HepG2 (cell line): ENCODE measurements around the gene BMP6.

Experiments used
- ARID2 ChIP-seq: sonication (generic); formaldehyde crosslinking; IDR thresholded peaks from 2 replicates; pipeline ENCODE4 v1.8.1; 2022; ENCODE audit warnings: mild to moderate bottlenecking, missing genetic modification reagents, borderline replicate concordance
- ARNT2 ChIP-seq: sonication (generic); formaldehyde crosslinking; IDR thresholded peaks from 2 replicates; pipeline ENCODE4 v1.8.0; 2022; ENCODE audit warnings: mild to moderate bottlenecking, low read depth, missing genetic modification reagents, moderate library complexity
- ATF6 ChIP-seq: sonication (generic); formaldehyde crosslinking; conservative IDR thresholded peaks from 2 replicates; pipeline ENCODE4 v1.4.0; 2020; ENCODE audit warnings: missing genetic modification reagents
- BCL3 ChIP-seq: sonication (generic); formaldehyde crosslinking; IDR thresholded peaks from 2 replicates; pipeline ENCODE4 v1.5.1; 2020; ENCODE audit warnings: mild to moderate bottlenecking, missing genetic modification reagents, moderate library complexity
- EP300 ChIP-seq, 3 experiments: sonication (generic) in 1 of 3; formaldehyde crosslinking in 1 of 3; IDR thresholded peaks; 2 replicates each; pipeline versions ENCODE4 v1.5.1 to v1.6.1; 2011 to 2020; ENCODE audit warnings: low read depth in 2 of 3, low read length in 2 of 3, borderline replicate concordance in 1 of 3, improper control_type of control experiment in 1 of 3, mild to moderate bottlenecking in 1 of 3, missing genetic modification reagents in 1 of 3, moderate library complexity in 1 of 3
- HMG20B ChIP-seq: conservative IDR thresholded peaks from 2 replicates; pipeline ENCODE4 v1.6.1; 2016; ENCODE audit warnings: missing genetic modification reagents, missing compliant biosample characterization
- IRF2 ChIP-seq: IDR thresholded peaks from 2 replicates; pipeline ENCODE4 v1.6.1; 2018; ENCODE audit warnings: missing genetic modification reagents, missing compliant biosample characterization
- KDM1A ChIP-seq: IDR thresholded peaks from 2 replicates; pipeline ENCODE4 v1.6.1; 2016; ENCODE audit warnings: missing compliant biosample characterization
- MXD4 ChIP-seq: IDR thresholded peaks from 2 replicates; pipeline ENCODE4 v1.6.1; 2016; ENCODE audit warnings: mild to moderate bottlenecking, missing biosample characterization, missing genetic modification reagents
- MYC ChIP-seq: sonication (generic); formaldehyde crosslinking; IDR thresholded peaks from 2 replicates; pipeline ENCODE4 v1.9.0; 2021; ENCODE audit warnings: missing genetic modification reagents, borderline replicate concordance
- NFYB ChIP-seq: sonication (generic); formaldehyde crosslinking; IDR thresholded peaks from 2 replicates; pipeline ENCODE4 v1.4.0; 2020; ENCODE audit warnings: missing genetic modification reagents
- POLR2A ChIP-seq, 2 experiments: IDR thresholded peaks; 2 replicates each; pipeline ENCODE4 v1.6.1; 2011; ENCODE audit warnings: low read depth in 2 of 2, low read length in 2 of 2, mild to moderate bottlenecking in 1 of 2, moderate library complexity in 1 of 2; ENCODE audit not compliant: insufficient read depth in 1 of 2
- TF ChIP-seq, protein P1 (sequence below): sonication (generic); formaldehyde crosslinking; IDR thresholded peaks from 2 replicates; pipeline ENCODE4 v1.5.0; 2020; ENCODE audit warnings: mild to moderate bottlenecking, missing genetic modification reagents, moderate library complexity

- no peak for TF ChIP-seq MYC
- TF ChIP-seq MXD4, result no peak
- TF ChIP-seq, protein P1, sequence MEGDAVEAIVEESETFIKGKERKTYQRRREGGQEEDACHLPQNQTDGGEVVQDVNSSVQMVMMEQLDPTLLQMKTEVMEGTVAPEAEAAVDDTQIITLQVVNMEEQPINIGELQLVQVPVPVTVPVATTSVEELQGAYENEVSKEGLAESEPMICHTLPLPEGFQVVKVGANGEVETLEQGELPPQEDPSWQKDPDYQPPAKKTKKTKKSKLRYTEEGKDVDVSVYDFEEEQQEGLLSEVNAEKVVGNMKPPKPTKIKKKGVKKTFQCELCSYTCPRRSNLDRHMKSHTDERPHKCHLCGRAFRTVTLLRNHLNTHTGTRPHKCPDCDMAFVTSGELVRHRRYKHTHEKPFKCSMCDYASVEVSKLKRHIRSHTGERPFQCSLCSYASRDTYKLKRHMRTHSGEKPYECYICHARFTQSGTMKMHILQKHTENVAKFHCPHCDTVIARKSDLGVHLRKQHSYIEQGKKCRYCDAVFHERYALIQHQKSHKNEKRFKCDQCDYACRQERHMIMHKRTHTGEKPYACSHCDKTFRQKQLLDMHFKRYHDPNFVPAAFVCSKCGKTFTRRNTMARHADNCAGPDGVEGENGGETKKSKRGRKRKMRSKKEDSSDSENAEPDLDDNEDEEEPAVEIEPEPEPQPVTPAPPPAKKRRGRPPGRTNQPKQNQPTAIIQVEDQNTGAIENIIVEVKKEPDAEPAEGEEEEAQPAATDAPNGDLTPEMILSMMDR (CRISPR knock-in tag), result no peak
- TF ChIP-seq ATF6 (CRISPR knock-in tag), result no peak
- TF ChIP-seq HMG20B (CRISPR knock-in tag), result no peak
- TF ChIP-seq KDM1A, result no peak
- no peak for TF ChIP-seq NFYB (CRISPR knock-in tag)
- TF ChIP-seq IRF2 (CRISPR knock-in tag), result no peak
- no peak for TF ChIP-seq ARID2
- no peak for TF ChIP-seq BCL3 (CRISPR knock-in tag)
- no peak for TF ChIP-seq ARNT2
- TF ChIP-seq POLR2A (IDR thresholded peaks at IDR 0.05; ENCODE audit: insufficient read depth in 1 of 2, low read depth in 2 of 2, low read length in 2 of 2), result no peak
- TF ChIP-seq EP300 (IDR thresholded peaks at IDR 0.05; ENCODE audit: low read depth in 2 of 2, low read length in 2 of 2), result no peak
- TF ChIP-seq EP300 (CRISPR knock-in tag; IDR thresholded peaks at IDR 0.05; ENCODE audit: borderline replicate concordance), result no peak
Observed at GRCh38 chr6:7680393-7681075, 45.4 kb upstream of the BMP6 start.
